OCI-LY7 (cell line): Measurements from ENCODE around the gene RPS6KL1. TPM values are rescaled to one million over a fixed set of nuclear protein-coding genes. Genes with fewer than 3 reads are reported as not detected.

ENCODE experiments used
- BruUV-seq: library from RNA; stranded (reverse); fragments of 400-500 nt; replicated peaks from 2 replicates; lab custom pipeline; 2021; lab: Mats Ljungman, UMichigan
- CTCF ChIA-PET: fragments of 300-600 bp; sonication (Branson Sonifier 250); formaldehyde crosslinking; loops from one replicate; lab custom pipeline; 2022; ENCODE audit warnings: antibody characterized with exemption; ENCODE audit not compliant: unreplicated experiment; lab: Charles Lee
- POLR2A ChIA-PET: fragments of 300-600 bp; sonication (Branson Sonifier 250); formaldehyde crosslinking; loops from one replicate; lab custom pipeline; 2022; ENCODE audit warnings: antibody characterized with exemption; lab: Charles Lee
- DNase-seq: peaks from one replicate; pipeline ENCODE4 v3.0.0-alpha.2; 2015; ENCODE audit warnings: low spot score
- H2AFZ ChIP-seq: fragments of 200-600 bp; sonication (generic), shearing (Covaris generic); 2 replicates; pipeline ENCODE4 v1.6.1; 2014; ENCODE audit warnings: mild to moderate bottlenecking, antibody characterized with exemption, low read length, moderate library complexity
- H3K27ac ChIP-seq: fragments of 200-600 bp; sonication (generic); 2 replicates; pipeline ENCODE4 v1.5.1; 2014; ENCODE audit warnings: mixed run types, low read depth, mild to moderate bottlenecking, moderate library complexity, low read length, inconsistent platforms; ENCODE audit not compliant: poor library complexity, severe bottlenecking
- H3K36me3 ChIP-seq: fragments of 200-600 bp; sonication (generic); 2 replicates; pipeline ENCODE4 v1.6.1; 2014; ENCODE audit warnings: mild to moderate bottlenecking, antibody characterized with exemption, low read length, moderate library complexity, mixed read lengths; ENCODE audit not compliant: insufficient read depth
- H3K4me1 ChIP-seq: fragments of 200-600 bp; sonication (generic); 2 replicates; pipeline ENCODE4 v1.5.1; 2014; ENCODE audit warnings: mild to moderate bottlenecking, low read length; ENCODE audit not compliant: insufficient read depth, poor library complexity, severe bottlenecking
- H3K4me2 ChIP-seq: fragments of 200-600 bp; sonication (generic); 2 replicates; pipeline ENCODE4 v1.6.1; 2014; ENCODE audit warnings: mild to moderate bottlenecking, low read length
- H3K4me3 ChIP-seq: fragments of 200-600 bp; sonication (generic); 2 replicates; pipeline ENCODE4 v1.5.1; 2014; ENCODE audit warnings: mild to moderate bottlenecking, low read depth, low read length; ENCODE audit not compliant: poor library complexity, severe bottlenecking
- H3K79me2 ChIP-seq: fragments of 200-600 bp; sonication (generic); 2 replicates; pipeline ENCODE4 v1.6.1; 2016; ENCODE audit warnings: low read depth, mild to moderate bottlenecking, low read length, moderate library complexity, mixed read lengths; ENCODE audit not compliant: insufficient read depth
- H3K9me2 ChIP-seq: fragments of 200-600 bp; sonication (generic); 2 replicates; pipeline ENCODE4 v1.6.1; 2016; ENCODE audit warnings: mild to moderate bottlenecking, low read length, mixed read lengths; ENCODE audit not compliant: insufficient read depth
- H3K9me3 ChIP-seq: fragments of 200-600 bp; sonication (generic); 2 replicates; pipeline ENCODE4 v1.6.1; 2014; ENCODE audit warnings: mild to moderate bottlenecking, mixed run types, low read length, mixed read lengths
- H4K20me1 ChIP-seq: fragments of 200-600 bp; sonication (generic); 2 replicates; pipeline ENCODE4 v1.6.1; 2014; ENCODE audit warnings: mild to moderate bottlenecking, antibody characterized with exemption, low read length, moderate library complexity, mixed read lengths; ENCODE audit not compliant: insufficient read depth
- EZH2phosphoT487 ChIP-seq: fragments of 200-600 bp; sonication (generic); IDR thresholded peaks from 2 replicates; pipeline ENCODE4 v1.6.1; 2018; ENCODE audit warnings: low read depth, borderline replicate concordance, mild to moderate bottlenecking, mixed run types, antibody characterized with exemption, low read length, moderate library complexity, mixed read lengths
- intact Hi-C: fragments of 100-400 bp; cut with micrococcal nuclease; formaldehyde crosslinking; loops from one replicate; pipeline ENCODE4 v1.10.0; 2022; ENCODE audit not compliant: unreplicated experiment
- total RNA-seq, 2 experiments: library from RNA; depleted of rRNA in 1 of 2; stranded (reverse); fragments of >200 nt in 1 of 2; shearing (Covaris generic) in 1 of 2; gene quantifications; 2 replicates each; pipeline ENCODE4 v1.2.3, GENCODE V29; 2014 to 2022
- TF ChIP-seq, protein P1 (sequence below): fragments of 200-600 bp; sonication (generic); conservative IDR thresholded peaks from 2 replicates; pipeline ENCODE4 v1.5.1; 2014; ENCODE audit warnings: mild to moderate bottlenecking, antibody characterized with exemption, low read length, moderate library complexity, mixed read lengths

The RPS6KL1 gene
- total RNA-seq, 2 experiments from 2014 or later: 6.1 to 15.3 TPM

DNA sequence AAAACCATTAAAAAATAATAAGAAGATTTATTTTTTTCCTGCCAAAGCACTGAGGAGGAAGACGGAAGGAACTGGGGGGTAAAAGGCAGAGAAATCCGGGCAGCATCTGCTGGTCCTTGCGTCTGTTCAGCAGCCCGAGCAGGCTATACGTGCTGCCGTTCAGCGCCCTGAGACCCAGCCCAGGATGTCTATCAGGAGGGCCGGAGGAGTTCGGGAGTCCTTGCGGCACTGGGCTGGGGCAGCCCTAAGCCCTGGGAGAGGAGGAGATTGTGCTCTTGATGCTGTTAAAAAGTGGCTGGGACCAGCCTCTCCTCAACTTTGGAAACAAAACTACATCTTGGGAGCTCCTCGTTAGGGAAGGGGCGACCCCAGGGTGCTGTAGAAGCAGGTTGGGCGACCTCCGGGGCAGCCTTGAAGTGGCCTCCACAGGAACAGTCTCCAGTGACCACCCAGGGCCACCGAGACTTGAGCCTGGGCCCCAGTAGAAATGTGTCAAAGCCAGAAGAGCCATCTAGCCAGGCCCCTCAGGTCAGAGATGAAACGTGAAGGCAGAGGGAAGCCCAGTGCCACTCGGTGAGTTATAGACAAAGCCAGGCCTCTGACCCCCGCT, 18.0 kb upstream of the RPS6KL1 start:
- no peak for DNase-seq
- BruUV-seq: no TSS peak
- POLR2A ChIA-PET: interaction anchor here (0.6 to 2.9 kb wide), 10 partner anchors 8 to 854 kb away, joined by 3 to 18 read pairs (median 4); partner anchors contain the start of genes EIF2B2 and RPS6KL1
- no peaks in the 10 kb centered on the region for H4K20me1 ChIP-seq
- H3K9me3 ChIP-seq: no peaks in the 10 kb centered on the region
- intact Hi-C loops: loop anchor here (2.0 kb wide), 1 partner anchor 18 kb away; the partner anchor contains the start of gene RPS6KL1
- no peaks in the 10 kb centered on the region for H3K79me2 ChIP-seq
- peak overlapping the region; percentile 80 for H3K4me2 ChIP-seq
- peak overlapping the region; percentile 62 for H3K4me3 ChIP-seq
- peaks cover 56% of the 10 kb centered on the region for H3K4me1 ChIP-seq
- H3K27ac ChIP-seq: peak overlapping the region; percentile 84
- H3K9me2 ChIP-seq: no peaks in the 10 kb centered on the region
- CTCF ChIA-PET: interaction anchor here (0.6 to 1.4 kb wide), 5 partner anchors 10 to 147 kb away, joined by 3 to 4 read pairs (median 3); no protein-coding TSS in a partner anchor
- H2AFZ ChIP-seq: peak overlapping the region; percentile 64; the same call in 1 of the 2 replicates
- TF ChIP-seq, protein P1, sequence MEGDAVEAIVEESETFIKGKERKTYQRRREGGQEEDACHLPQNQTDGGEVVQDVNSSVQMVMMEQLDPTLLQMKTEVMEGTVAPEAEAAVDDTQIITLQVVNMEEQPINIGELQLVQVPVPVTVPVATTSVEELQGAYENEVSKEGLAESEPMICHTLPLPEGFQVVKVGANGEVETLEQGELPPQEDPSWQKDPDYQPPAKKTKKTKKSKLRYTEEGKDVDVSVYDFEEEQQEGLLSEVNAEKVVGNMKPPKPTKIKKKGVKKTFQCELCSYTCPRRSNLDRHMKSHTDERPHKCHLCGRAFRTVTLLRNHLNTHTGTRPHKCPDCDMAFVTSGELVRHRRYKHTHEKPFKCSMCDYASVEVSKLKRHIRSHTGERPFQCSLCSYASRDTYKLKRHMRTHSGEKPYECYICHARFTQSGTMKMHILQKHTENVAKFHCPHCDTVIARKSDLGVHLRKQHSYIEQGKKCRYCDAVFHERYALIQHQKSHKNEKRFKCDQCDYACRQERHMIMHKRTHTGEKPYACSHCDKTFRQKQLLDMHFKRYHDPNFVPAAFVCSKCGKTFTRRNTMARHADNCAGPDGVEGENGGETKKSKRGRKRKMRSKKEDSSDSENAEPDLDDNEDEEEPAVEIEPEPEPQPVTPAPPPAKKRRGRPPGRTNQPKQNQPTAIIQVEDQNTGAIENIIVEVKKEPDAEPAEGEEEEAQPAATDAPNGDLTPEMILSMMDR: no peak
- TF ChIP-seq EZH2phosphoT487: no peak
- H3K36me3 ChIP-seq: no peaks in the 10 kb centered on the region

DNA sequence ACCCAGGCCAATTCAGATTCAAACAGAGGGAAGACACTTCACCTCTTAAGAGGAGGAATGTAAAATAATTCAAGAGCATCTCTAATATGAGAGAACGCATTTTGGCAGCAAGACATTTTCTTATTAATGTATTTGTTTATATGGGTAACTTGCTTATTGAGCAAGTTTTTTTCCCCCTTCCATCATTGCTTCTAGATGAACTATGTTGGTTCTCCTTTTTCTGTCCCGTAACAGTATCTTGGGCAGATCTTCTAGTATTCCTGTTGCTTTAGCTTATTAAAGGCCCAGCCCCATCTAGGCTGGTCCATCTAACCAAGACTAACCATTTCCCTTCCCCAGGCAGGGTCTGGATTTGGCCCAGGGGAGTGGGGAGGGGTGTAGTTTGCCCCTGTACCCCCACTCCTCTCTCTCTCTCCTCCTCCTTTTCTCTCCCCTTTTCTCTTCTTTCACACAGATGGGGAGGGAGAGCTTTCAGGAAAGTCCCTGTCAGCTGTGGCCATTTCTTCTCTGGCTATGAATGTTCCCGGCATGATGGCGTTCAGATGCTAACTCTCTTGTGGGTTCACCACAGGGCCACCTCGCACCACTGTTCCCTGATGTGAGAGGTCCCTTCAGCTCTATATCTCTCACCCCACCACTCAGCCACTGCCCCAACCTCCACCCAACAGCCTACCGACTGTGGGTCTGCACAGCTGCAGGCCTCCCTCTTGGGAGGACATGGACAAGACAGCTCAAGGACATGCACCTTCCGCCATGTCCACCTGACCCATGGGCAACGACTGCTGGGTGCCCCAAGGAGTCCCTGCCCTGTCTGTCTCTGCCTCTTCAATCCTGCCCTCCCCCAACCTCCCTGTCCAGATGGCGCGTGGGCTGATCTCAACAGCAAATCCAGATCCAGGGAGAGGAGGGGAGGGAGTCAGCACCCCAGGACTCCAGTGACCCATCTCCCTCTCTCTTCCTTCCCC, 15.8 kb upstream of the RPS6KL1 start:
- no TSS peak for BruUV-seq
- H3K79me2 ChIP-seq: no peaks in the 10 kb centered on the region
- no peak for DNase-seq
- H3K4me1 ChIP-seq: peaks cover 50% of the 10 kb centered on the region
- H3K4me3 ChIP-seq: no peak overlapping the region
- TF ChIP-seq, protein P1: no peak
- TF ChIP-seq EZH2phosphoT487: no peak
- ChIA-PET CTCF (no interaction called here), POLR2A (interaction anchor here (0.6 to 1.8 kb wide), 5 partner anchors 11 to 118 kb away, joined by 3 to 15 read pairs (median 3); partner anchors contain the start of gene RPS6KL1)
- no peaks in the 10 kb centered on the region for H3K9me3 ChIP-seq
- H4K20me1 ChIP-seq: no peaks in the 10 kb centered on the region
- H2AFZ ChIP-seq: no peak overlapping the region
- intact Hi-C loops: no loop called here
- H3K36me3 ChIP-seq: no peaks in the 10 kb centered on the region
- H3K4me2 ChIP-seq: no peak overlapping the region; the same call in 1 of the 2 replicates
- H3K9me2 ChIP-seq: no peaks in the 10 kb centered on the region
- no peak overlapping the region for H3K27ac ChIP-seq
